Measurements from ENCODE around the gene SPIRE1.

- no peak for TF ChIP-seq CTCF (conservative IDR thresholded peaks at IDR 0.05; ENCODE audit: low read depth, low read length)
- TF ChIP-seq RFX5 (IDR thresholded peaks at IDR 0.05; ENCODE audit: low read depth, low read length): no peak
- TF ChIP-seq CHD1 (IDR thresholded peaks at IDR 0.05; ENCODE audit: low read depth, low read length): no peak
- no peak for TF ChIP-seq ELK1 (IDR thresholded peaks at IDR 0.05; ENCODE audit: borderline replicate concordance, low read depth, low read length)
- no peak for TF ChIP-seq MXI1 (IDR thresholded peaks at IDR 0.05; ENCODE audit: borderline replicate concordance, low read depth, low read length)
- no peak for TF ChIP-seq MAZ (IDR thresholded peaks at IDR 0.05; ENCODE audit: borderline replicate concordance, low read depth, low read length)
- TF ChIP-seq SMC3 (IDR thresholded peaks at IDR 0.05; ENCODE audit: low read depth, low read length): no peak
- no peak for TF ChIP-seq RAD21 (IDR thresholded peaks at IDR 0.05; ENCODE audit: low read length)
- no peak for TF ChIP-seq POLR2A (IDR thresholded peaks at IDR 0.05; ENCODE audit: low read depth, low read length)
- TF ChIP-seq CEBPB (IDR thresholded peaks at IDR 0.05; ENCODE audit: low read depth, low read length): no peak
Observed at GRCh38 chr18:12406371-12407111, 251.4 kb downstream of the SPIRE1 start.

Data from IMR-90 (cell line).